HG03521 (cell line): Measurements from ENCODE around the gene ACACA.

Source experiments
- ATAC-seq: cut with Tn5 transposase; IDR thresholded peaks from one replicate; pipeline ENCODE4 v1.9.1; 2021; ENCODE audit warnings: mild to moderate bottlenecking, moderate library complexity; ENCODE audit not compliant: unreplicated experiment

The ACACA gene

DNA sequence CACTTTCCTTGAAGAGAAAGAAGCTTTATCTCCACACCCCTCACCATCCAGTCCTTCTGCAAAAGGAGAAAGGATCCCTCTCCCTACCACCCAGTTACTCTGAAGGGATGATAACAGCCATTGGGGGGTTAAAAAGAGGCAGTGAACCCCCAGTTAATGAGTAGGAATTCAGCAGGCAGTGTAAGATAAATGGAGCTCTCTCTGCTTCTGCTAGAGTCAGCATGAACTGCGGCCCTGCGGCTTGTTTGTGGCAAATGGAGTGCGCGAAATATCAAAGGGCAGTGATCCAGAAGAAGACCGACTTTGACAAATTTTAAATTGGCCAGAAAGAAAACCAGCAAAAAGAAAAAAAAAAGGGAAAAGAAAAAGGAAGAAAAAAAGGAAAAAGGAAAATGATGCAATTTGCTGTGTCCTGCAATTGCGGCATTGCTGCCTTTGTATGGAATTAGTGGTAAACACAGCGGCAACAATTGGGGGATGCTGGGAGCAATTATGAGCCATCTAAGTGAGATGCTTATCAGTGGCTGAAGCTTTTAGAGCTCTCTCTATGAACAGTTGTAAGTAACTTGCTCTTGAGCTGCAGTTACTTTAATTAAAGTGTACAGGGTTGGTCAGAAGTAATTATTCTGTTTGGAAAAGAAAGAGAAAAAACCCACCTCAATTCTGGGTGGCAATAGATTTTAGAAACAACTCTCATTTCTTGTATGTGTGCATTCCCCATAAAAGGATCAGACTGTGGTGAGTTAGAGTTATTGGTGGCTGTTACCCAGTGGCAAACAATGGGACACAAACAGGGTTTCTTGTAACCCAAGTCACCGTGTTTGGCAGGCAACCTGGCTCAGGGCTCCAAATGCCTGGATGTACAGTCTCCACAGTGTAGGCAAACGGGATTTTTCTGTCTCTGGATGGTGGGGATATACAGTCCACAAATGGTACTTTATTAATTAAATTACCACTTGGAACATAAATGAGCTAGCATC is 296.6 kb downstream of the ACACA start:
- ATAC-seq = no peak

- no peak for ATAC-seq
These were observed 297.5 kb downstream of the ACACA start for GRCh38 chr17:37109106-37109505.

GRCh38 chr17:37107406-37108083 is 299.1 kb downstream of the ACACA start:
- no peak for ATAC-seq

DNA sequence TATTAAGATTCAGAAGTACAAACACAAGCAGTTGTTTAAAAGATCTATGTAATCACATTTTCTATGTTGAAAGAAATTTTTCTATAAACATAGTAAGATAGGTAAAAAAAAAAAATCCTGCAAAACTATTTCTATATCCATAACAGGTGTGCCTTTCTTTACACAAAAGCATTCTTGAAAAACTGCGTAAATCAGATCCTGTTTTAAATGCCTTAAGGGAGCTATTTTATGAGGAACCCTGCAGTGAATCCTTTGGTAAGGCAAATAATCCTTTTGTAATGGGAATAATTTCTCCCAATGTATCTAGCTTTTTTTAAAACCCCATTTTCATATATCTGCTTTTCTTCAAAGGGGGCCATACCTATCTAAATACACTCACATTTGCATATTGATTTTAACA is 300.6 kb downstream of the ACACA start:
- ATAC-seq = no peak

GRCh38 chr17:37103231-37103630 is 303.4 kb downstream of the ACACA start:
- ATAC-seq = no peak

- ATAC-seq = no peak
These were observed 305.3 kb downstream of the ACACA start for GRCh38 chr17:37101306-37101705.

DNA sequence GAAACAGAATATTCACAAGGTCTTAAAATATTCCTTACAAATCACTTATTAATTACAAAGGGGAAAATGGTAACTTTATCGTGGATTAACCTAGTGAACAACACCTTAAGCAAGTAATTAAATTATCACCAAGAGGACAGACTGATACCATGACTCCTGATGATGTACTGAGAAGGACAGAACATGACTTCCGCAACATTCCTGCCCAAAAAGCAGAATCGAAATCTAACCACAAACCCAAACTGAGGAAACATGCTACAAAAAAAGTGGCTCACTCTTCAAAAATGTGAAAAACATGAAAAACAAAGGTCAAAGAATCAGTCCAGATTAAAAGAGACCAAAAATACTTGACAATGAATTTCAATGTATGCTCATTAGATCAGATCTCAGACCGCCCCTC is 306.4 kb downstream of the ACACA start:
- ATAC-seq = no peak

DNA sequence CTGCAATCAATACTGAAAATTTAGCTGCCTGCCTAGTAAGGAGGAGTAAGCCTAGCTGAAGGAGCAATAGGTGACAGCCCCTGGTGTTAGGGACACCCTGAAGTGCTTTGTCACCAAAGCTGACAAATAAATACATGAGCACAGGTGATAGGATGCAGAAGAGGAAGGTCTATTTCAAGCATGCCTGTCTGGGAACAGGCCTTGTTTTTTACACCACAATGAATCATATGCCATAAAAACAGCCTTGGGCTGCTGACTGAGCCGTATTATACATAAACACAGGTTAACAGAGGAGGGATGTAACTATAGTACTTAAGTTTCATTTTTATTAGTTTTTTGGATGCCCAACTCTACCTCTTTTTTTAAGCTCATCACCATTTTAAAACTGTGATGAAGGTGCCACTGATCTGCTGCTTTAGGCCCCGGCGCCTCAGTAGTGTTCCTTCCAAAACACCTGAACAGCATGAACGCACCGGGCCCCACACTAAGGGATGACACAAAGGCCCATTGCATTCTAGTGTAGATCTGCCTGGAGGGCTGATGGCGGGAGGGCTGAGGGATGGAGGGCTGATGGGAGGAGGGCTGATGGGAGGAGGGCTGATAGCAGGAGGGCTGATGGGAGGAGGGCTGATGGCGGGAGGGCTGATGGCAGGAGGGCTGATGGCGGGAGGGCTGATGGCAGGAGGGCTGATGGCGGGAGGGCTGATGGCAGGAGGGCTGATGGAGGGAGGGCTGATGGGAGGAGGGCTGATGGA is 307.5 kb downstream of the ACACA start:
- ATAC-seq = no peak

GRCh38 chr17:37098152-37098551 is 308.5 kb downstream of the ACACA start:
- ATAC-seq = no peak

DNA sequence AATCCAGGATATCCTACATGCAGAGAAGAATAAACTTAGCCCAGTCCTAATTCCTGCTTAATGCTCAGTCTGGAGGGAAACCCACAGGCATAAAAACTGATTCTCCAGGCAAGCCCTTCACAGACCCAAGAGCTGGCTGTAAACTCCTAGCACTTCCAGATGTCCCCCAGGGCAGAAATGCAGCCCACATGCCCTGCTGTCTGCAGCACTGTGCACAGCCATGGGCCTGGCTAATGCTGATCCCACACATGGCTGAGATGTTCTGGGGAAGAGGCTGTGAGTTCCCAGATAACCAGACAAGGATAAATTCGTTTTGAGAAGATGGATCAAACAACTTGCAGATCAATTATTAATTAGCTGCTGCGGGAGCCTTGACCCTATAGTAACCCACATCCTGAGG is 309.5 kb downstream of the ACACA start:
- no peak for ATAC-seq

DNA sequence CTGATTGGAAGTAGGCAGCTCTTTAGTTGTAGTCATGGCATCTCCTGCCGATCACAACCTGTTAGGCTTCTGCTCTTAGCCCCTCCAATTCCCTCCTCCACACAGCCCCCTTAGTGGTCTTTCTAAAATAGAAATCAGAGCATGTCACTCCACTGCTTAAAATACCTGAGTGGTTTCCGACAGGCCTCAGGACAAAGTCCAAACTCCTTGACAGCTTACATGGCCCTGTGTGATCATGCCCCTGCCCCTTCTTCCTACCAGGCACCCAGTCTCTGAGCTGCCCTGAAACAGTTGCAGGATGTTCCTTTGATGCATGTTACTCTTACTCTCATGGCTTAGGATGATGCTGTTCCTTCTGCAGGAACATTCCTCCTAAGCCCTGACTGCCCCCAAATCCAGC is 310.6 kb downstream of the ACACA start:
- ATAC-seq = no peak

DNA sequence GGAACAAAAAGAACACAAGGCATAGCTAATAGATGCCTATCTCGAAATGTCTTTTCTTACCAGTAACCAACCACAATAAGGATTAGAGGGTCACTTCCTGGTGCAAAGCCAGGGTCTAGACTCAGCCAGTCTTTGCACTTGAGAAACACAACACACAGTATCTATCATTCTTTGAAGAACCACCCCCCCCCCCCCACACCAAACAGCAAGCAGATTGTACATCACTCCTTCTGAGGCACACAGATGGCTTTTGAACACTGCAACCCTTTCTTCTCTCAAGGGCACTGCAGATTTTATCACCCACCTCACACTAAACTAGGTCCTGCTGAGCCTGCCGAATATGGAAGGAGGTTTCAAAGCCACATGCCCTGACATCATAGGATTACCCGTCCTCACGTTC is 312.2 kb downstream of the ACACA start:
- ATAC-seq = no peak

DNA sequence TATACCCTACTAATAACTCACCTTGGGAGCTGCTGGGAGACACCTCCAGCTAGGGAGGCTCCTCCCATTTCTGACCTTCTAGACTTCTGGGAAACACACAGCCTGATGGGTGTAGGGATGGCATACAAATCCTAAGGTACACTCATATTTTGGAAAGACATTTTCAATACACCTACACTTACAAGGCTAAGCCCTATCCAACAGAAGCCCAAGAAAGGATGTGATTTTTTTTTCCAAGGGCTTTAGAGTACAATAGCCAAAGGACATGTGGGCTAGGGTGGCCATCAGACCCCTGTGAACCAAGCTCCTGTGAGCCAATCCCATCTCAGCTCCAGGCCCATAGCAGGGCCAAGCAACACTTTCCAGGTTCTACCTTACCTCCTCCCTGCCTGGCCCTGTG is 313.9 kb downstream of the ACACA start:
- no peak for ATAC-seq

DNA sequence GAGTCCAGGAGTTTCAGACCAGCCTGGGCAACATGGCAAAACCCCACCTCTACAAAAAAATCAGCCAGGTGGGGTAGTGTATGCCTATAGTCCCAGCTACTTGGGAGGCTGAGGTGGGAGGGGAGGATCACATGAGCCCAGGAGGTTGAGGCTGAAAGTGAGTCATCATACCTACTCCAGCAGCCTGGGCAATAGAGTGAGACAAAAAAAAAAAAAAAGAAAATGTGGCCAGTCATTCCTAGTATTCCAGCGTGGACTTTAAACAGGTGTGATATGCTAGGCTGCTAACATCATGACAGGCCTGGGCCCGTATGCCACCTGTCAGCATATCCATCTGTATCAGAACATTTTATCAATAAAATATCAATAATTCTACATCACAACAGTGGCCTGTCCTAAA is 314.6 kb downstream of the ACACA start:
- no peak for ATAC-seq

GRCh38 chr17:37090941-37091340 is 315.7 kb downstream of the ACACA start:
- no peak for ATAC-seq

- ATAC-seq = no peak
These were observed 316.7 kb downstream of the ACACA start for GRCh38 chr17:37089956-37090355.

- no peak for ATAC-seq
These were observed 317.7 kb downstream of the ACACA start for GRCh38 chr17:37088913-37089312.

GRCh38 chr17:37088459-37088858 is 318.2 kb downstream of the ACACA start:
- no peak for ATAC-seq

DNA sequence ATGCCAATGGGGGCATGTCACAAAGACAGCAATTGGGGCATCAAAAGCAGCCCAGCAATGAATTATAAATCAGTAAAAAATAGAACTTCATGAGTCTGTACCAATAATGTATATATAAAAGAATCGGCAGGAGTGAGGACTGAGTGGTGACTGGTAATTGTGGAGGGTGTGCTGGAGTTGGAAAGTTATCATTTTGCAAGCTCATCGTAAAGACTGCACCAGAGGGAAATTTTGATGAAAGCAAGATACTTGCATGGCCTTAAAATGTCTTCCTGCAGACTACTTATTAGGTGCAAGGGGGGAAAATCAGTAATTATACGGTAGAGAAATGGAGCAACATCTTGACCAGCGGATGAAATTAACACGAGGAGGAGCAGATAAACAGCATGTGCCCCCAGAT is 319.0 kb downstream of the ACACA start:
- ATAC-seq = no peak

- no peak for ATAC-seq
These were observed 319.7 kb downstream of the ACACA start for GRCh38 chr17:37086948-37087347.

DNA sequence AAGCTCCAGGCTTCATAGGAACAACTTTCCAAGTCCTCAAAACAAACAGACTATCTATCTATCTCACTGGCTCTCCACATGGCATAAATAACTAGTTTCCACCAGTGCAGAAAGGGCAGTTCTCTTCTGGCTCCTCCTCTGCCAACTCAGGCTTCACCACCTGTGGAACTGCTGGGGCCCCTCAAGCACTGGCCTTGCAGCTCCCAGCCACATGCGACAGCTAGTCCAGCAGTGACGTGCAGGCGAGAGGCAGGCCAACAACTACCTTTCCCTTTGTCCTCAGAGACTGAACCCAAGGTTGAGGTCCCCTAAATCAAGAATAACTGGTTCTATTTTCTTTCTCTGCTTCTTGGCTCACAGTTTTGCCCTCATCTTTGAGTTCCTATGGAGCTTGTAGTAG is 320.3 kb downstream of the ACACA start:
- ATAC-seq = no peak
